ENCODE results near the gene MUC5AC. TPM values are rescaled to one million over a fixed set of nuclear protein-coding genes. Genes with fewer than 3 reads are reported as not detected.

Gene MUC5AC
- total RNA-seq, 1 experiment from 2014 or later, result not detected

GRCh38 chr11:1223346-1224110, 65.8 kb downstream of the MUC5AC start:
- intact Hi-C loops (cut with micrococcal nuclease; ENCODE audit: unreplicated experiment), result no loop called here
- TF ChIP-seq EZH2 (IDR thresholded peaks at IDR 0.05; ENCODE audit: borderline replicate concordance, low read depth, low read length, poor library complexity, severe bottlenecking), result no peak
- no peak for TF ChIP-seq CTCF (conservative IDR thresholded peaks at IDR 0.05; ENCODE audit: low read depth, low read length)
- ChIA-PET POLR2A (ENCODE audit: low non-redundant PET) (no interaction called here), CTCF (no interaction called here)
- no peak overlapping the region for H3K27ac ChIP-seq (ENCODE audit: low read depth, low read length, poor library complexity, severe bottlenecking)
- H3K4me1 ChIP-seq (ENCODE audit: insufficient read depth, low read length, poor library complexity, severe bottlenecking), result no peaks in the 10 kb centered on the region
- BruUV-seq (replicated peaks), result no TSS peak
- H3K36me3 ChIP-seq (ENCODE audit: insufficient read depth, low read length, poor library complexity, severe bottlenecking), result no peaks in the 10 kb centered on the region
- H3K9me3 ChIP-seq (ENCODE audit: low read depth, low read length, poor library complexity, severe bottlenecking), result no peaks in the 10 kb centered on the region
- H3K27me3 ChIP-seq (replicated peaks; ENCODE audit: insufficient read depth, low read depth, low read length, poor library complexity), result no peaks in the 10 kb centered on the region
- no peak overlapping the region for H3K4me3 ChIP-seq (ENCODE audit: low read depth, low read length, poor library complexity, severe bottlenecking)
- DNase-seq (ENCODE audit: low spot score), result no peak

GRCh38 chr11:1224111-1224490, 66.3 kb downstream of the MUC5AC start:
- H3K9me3 ChIP-seq (ENCODE audit: low read depth, low read length, poor library complexity, severe bottlenecking), result no peaks in the 10 kb centered on the region
- no TSS peak for BruUV-seq (replicated peaks)
- no peaks in the 10 kb centered on the region for H3K4me1 ChIP-seq (ENCODE audit: insufficient read depth, low read length, poor library complexity, severe bottlenecking)
- TF ChIP-seq EZH2 (IDR thresholded peaks at IDR 0.05; ENCODE audit: borderline replicate concordance, low read depth, low read length, poor library complexity, severe bottlenecking) (no peak), CTCF (conservative IDR thresholded peaks at IDR 0.05; ENCODE audit: low read depth, low read length) (no peak)
- intact Hi-C loops (cut with micrococcal nuclease; ENCODE audit: unreplicated experiment), result no loop called here
- H3K27ac ChIP-seq (ENCODE audit: low read depth, low read length, poor library complexity, severe bottlenecking), result no peak overlapping the region
- H3K4me3 ChIP-seq (ENCODE audit: low read depth, low read length, poor library complexity, severe bottlenecking), result no peak overlapping the region
- CTCF ChIA-PET, result no interaction called here
- H3K36me3 ChIP-seq (ENCODE audit: insufficient read depth, low read length, poor library complexity, severe bottlenecking), result no peaks in the 10 kb centered on the region
- H3K27me3 ChIP-seq (replicated peaks; ENCODE audit: insufficient read depth, low read depth, low read length, poor library complexity), result no peaks in the 10 kb centered on the region
- DNase-seq (ENCODE audit: low spot score), result no peak
- POLR2A ChIA-PET (ENCODE audit: low non-redundant PET), result no interaction called here

- no TSS peak for BruUV-seq (replicated peaks)
- TF ChIP-seq CTCF (conservative IDR thresholded peaks at IDR 0.05; ENCODE audit: low read depth, low read length), result no peak
- TF ChIP-seq EZH2 (IDR thresholded peaks at IDR 0.05; ENCODE audit: borderline replicate concordance, low read depth, low read length, poor library complexity, severe bottlenecking), result no peak
- no peaks in the 10 kb centered on the region for H3K27me3 ChIP-seq (replicated peaks; ENCODE audit: insufficient read depth, low read depth, low read length, poor library complexity)
- no peak for DNase-seq (ENCODE audit: low spot score)
- ChIA-PET POLR2A (ENCODE audit: low non-redundant PET) (interaction anchor here (0.7 kb wide), 1 partner anchor 458 kb away, joined by 3 read pairs; no protein-coding TSS in a partner anchor), CTCF (no interaction called here)
- H3K36me3 ChIP-seq (ENCODE audit: insufficient read depth, low read length, poor library complexity, severe bottlenecking), result no peaks in the 10 kb centered on the region
- no peak overlapping the region for H3K27ac ChIP-seq (ENCODE audit: low read depth, low read length, poor library complexity, severe bottlenecking)
- H3K9me3 ChIP-seq (ENCODE audit: low read depth, low read length, poor library complexity, severe bottlenecking), result no peaks in the 10 kb centered on the region
- H3K4me3 ChIP-seq (ENCODE audit: low read depth, low read length, poor library complexity, severe bottlenecking), result no peak overlapping the region
- intact Hi-C loops (cut with micrococcal nuclease; ENCODE audit: unreplicated experiment), result no loop called here
- H3K4me1 ChIP-seq (ENCODE audit: insufficient read depth, low read length, poor library complexity, severe bottlenecking), result no peaks in the 10 kb centered on the region
These were observed 67.0 kb downstream of the MUC5AC start for GRCh38 chr11:1224491-1225385.
